AG09319 (cell line): ENCODE results near the gene SLC10A2.

Experiments
- DNase-seq: peaks from one replicate; pipeline ENCODE4 v3.0.0-alpha.2; 2010; ENCODE audit warnings: low read depth; ENCODE audit errors: extremely low read depth
- TF ChIP-seq, protein P1 (sequence below): IDR thresholded peaks from 2 replicates; pipeline ENCODE4 v1.5.1; 2011; ENCODE audit warnings: low read depth, mild to moderate bottlenecking, inconsistent platforms, low read length, moderate library complexity

SLC10A2 gene

GRCh38 chr13:103067751-103068555 is 1.7 kb upstream of the SLC10A2 start:
- no peak for DNase-seq
- TF ChIP-seq, protein P1, sequence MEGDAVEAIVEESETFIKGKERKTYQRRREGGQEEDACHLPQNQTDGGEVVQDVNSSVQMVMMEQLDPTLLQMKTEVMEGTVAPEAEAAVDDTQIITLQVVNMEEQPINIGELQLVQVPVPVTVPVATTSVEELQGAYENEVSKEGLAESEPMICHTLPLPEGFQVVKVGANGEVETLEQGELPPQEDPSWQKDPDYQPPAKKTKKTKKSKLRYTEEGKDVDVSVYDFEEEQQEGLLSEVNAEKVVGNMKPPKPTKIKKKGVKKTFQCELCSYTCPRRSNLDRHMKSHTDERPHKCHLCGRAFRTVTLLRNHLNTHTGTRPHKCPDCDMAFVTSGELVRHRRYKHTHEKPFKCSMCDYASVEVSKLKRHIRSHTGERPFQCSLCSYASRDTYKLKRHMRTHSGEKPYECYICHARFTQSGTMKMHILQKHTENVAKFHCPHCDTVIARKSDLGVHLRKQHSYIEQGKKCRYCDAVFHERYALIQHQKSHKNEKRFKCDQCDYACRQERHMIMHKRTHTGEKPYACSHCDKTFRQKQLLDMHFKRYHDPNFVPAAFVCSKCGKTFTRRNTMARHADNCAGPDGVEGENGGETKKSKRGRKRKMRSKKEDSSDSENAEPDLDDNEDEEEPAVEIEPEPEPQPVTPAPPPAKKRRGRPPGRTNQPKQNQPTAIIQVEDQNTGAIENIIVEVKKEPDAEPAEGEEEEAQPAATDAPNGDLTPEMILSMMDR = no peak

DNA sequence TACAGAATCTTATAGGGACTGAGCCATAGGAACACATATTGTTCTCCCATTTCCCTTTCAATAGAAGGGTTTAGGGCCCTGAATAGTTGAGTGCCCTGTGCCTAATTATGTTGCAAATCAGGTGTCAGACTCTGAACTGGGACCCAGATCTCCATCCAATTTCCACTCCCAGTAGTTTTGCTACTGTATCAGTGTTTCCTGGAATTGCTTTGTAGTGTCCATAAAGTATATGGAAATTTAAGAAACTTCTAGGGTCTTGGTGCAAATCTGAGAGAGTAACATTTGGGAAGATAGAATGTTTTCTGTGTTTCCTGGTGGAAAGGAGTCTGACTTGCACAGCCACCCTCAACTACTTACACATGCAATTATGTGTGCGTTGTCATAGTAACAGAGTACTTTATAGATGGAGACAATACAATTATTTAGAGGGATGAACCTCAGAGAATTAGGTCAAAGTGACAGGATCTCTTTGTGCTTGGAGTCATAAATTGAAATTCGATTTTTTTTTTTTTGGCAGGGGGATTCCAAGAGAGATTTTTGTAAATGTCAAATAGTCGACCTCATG is 646 bp upstream of the SLC10A2 start:
- DNase-seq = no peak
- TF ChIP-seq, protein P1 = no peak

DNA sequence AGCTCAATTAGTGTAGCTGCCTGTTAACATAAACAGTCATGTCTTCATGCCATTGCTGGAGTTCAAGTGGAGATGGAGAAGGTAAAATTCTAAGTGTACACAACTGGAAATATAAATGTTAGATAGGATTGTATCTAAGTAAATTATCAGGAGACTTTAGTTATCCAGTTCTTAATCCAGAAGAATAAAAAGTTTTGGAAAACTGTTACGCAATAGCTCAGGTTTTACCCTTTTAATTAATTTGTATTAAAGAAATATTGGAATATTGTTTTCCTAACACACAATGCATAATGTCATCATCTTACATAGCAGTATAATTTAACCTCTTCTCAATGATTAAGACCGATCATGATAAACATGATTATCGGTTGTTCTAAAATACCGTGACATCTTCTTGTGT is 2.8 kb downstream of the SLC10A2 start:
- TF ChIP-seq, protein P1 = no peak
- DNase-seq = no peak

GRCh38 chr13:103062079-103062478 is 4.1 kb downstream of the SLC10A2 start:
- DNase-seq = no peak
- TF ChIP-seq, protein P1 = no peak

DNA sequence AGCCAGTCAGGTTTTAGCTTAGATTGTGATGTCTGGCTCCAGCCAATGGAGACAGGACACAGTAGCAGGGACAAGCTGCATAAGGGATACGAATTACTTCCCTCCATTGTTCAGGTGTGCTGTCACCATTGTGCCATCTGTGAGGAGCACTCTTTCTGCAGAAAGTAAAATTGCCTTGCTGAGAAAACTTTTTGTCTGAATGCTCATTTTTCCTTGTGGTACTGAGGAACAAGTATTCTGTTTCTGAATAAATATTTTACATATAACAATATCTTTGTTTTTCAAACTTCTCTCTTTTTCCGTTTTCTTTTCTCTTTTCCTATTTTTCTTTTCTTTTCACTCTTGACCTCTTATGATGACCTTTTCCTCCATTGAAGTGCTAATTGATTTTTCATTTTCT is 10.2 kb downstream of the SLC10A2 start:
- TF ChIP-seq, protein P1 = no peak
- DNase-seq = no peak

- TF ChIP-seq, protein P1 = no peak
- no peak for DNase-seq
Observed at GRCh38 chr13:103055166-103055565, 11.1 kb downstream of the SLC10A2 start.

DNA sequence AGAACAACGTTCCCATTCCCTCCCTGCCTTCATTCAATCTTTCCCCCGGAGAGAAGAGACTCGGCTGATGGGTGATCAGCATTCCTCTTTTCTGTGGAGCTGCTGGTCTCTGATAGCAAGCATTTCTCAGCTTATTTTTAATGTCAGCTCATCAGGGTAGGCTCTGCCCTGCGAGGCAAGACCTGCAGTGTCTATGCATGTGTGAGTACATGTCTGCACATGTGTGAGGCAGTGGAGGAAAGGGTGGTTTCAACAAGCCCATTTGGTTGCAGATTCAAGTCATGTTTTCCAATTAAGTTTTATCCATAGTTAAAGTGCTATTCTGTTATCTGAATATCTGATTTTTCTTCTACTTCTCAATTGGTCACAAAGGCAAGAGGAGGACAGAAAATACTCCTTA is 19.5 kb downstream of the SLC10A2 start:
- DNase-seq = no peak
- TF ChIP-seq, protein P1 = no peak
